HG02970 (cell line): ENCODE results near the gene RALGPS2.
"Not testable (repeated sequence)": the region's sequence is repeated elsewhere in the genome, so short reads cannot be mapped to it uniquely, and the experiment has no call there.

Experiments used
- ATAC-seq: cut with Tn5 transposase; IDR thresholded peaks from one replicate; pipeline ENCODE4 v1.9.1; 2021; ENCODE audit warnings: mild to moderate bottlenecking, moderate library complexity, moderate number of reproducible peaks; ENCODE audit not compliant: unreplicated experiment, low FRiP score

The RALGPS2 gene

DNA sequence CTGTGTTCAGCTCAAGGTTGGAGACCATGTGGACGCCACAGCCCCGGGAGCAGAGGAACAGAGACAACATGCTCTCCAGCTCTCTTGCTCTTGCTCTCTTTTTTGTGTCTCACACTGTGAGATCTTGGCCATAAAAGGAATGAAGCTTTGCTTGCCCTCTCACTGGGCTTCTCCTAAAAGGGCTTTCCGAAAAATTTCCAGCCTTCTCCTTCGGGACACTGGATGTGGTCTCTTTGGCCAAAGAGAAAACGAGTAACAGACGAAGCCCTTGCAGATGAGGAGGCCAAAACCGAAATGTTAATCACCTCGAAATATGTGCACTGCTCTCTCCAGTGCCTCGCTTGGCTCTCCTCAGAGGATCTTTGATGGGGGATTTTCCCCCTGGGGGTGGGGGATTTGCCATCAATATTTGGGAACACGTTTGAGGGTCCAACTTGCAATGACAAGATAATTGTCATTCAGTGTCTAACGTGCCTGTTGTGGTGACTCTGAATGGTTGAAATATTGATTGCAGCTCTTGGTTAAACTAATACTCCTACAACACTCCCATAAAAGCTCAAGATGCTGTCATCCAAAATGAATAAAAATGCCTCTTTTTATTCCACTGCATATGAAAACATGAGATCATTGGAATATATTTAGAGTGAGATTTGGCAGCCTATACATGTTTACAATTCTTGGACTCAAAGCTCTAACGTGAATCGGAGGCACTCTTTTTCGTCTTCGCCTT lies 214.5 kb downstream of the RALGPS2 start:
- no peak for ATAC-seq

DNA sequence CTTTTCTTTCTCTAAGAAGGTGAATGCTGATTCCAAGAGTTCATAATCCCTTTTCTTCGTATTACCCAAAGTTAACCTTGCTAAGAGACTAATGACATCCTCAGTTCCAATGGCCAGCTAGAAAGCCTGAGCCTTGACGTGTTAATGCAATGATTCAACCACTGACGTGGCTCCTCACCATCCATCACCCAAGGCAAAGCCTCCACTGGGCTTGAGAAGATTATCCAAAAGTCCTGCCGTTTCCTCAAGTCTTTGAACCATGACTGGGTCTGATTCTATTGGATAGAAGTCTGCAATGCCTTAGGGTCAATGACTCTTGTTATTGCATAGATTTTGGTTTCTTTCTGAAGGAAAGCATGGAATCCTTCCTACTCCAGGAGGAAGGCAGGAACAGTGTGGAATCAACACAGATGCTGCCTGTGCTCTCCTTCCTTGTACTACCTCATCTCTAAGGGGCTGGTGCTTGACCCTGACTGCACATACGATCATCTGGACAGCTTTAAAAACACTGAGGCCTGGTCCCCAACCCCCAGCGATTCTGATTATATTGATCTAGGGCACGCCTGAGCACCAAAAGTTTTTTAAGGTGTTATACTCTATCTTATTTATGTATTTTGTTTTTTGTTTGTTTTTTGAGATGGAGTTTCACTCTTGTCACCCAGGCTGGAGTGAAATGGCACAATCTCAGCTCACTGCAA lies 215.2 kb downstream of the RALGPS2 start:
- ATAC-seq: no peak

DNA sequence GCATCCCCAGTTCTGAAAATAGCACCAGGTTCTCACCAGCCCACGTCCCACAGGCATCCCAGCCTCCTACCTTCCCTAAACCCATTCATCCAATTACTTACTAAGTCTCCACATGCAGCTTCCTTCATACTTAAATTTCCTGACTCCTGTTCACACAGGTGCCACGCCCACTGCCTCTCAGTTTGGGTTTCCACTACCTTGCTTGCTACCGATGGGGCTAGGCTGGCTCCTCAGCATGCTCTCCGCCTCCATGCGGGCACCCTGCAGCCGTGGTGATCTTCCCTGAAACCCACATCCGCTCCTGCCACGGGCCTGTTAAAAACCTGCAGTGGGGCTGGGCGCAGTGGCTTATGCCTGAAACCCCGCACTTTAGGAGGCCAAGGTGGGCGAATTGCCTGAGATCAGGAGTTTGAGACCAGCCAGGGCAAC lies 216.2 kb downstream of the RALGPS2 start:
- ATAC-seq: no peak

DNA sequence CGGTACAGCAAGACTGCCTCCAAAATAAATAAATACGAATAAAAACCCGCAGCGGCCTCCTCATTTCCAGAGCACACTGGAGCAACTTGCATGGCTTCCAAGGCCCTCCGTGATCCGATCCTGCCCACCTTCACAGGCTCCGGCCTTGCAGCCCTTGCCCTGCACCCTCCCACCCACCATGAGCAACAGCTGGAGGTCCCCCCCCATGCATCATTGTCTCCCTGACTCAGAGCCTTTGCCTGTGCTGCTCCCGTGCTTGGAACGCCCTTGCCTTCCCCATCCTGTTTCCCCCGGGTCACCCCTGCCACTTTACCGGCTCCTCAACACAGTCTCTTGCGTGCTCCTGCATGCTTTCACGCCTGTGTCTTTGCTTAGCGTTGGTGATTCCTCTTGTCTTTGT lies 216.8 kb downstream of the RALGPS2 start:
- no peak for ATAC-seq

- ATAC-seq: no peak
Observed at GRCh38 chr1:178942285-178943198, 217.5 kb downstream of the RALGPS2 start.

- no peak for ATAC-seq
Observed at GRCh38 chr1:178944729-178945128, 219.7 kb downstream of the RALGPS2 start.

DNA sequence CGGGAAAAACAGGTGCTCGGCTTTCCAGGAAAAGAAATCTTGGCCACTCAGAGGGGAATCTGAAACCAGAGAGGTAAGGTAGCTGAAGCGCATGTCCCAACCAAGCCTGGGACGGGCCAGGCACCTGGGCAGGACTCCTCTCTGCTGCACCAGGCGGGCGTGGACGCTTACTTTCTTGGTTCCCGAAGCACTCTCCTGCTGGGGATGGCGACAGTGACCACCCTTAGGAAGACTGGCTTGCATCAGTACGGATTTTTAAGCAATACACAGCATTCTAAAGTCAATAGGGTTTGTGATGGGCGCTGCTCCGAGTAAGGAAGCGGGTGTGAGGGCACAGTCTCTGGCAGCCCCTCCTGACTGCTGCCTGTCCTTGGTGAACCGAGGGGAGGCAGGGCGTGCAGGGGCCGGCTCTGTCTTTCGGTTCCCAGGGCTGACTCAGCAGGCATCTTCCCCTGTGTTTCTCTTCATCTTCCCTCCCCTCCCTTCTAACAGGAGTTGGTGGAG lies 220.8 kb downstream of the RALGPS2 start:
- ATAC-seq: no peak

DNA sequence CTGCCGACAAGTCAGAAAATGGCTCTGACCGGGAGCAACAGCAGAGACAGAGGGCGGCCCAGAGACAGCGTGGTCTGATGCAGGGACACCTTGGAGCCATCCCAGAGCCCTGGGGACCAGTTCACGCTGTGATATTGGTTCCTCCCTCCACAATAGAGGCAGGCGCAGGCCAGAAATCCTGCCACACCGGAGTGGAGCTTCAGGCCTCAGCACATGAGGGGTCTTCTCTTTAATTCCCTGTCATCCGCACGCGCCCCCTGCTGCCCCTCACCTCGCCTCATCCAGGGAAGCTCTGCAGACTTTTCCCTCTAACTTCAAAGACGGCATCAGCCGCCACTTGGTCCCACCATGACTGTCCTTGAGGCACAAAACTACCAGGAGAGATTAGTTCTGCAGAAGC lies 221.4 kb downstream of the RALGPS2 start:
- ATAC-seq: no peak

- no peak for ATAC-seq
Observed at GRCh38 chr1:178946855-178947676, 222.0 kb downstream of the RALGPS2 start.

GRCh38 chr1:178947677-178947981 lies 222.6 kb downstream of the RALGPS2 start:
- ATAC-seq: no peak

- ATAC-seq: no peak
Observed at GRCh38 chr1:178948676-178949075, 223.6 kb downstream of the RALGPS2 start.

GRCh38 chr1:178949866-178950265 lies 224.8 kb downstream of the RALGPS2 start:
- ATAC-seq: not testable (repeated sequence)

GRCh38 chr1:178951600-178951999 lies 226.6 kb downstream of the RALGPS2 start:
- no peak for ATAC-seq

GRCh38 chr1:178953034-178953433 lies 228.0 kb downstream of the RALGPS2 start:
- no peak for ATAC-seq

DNA sequence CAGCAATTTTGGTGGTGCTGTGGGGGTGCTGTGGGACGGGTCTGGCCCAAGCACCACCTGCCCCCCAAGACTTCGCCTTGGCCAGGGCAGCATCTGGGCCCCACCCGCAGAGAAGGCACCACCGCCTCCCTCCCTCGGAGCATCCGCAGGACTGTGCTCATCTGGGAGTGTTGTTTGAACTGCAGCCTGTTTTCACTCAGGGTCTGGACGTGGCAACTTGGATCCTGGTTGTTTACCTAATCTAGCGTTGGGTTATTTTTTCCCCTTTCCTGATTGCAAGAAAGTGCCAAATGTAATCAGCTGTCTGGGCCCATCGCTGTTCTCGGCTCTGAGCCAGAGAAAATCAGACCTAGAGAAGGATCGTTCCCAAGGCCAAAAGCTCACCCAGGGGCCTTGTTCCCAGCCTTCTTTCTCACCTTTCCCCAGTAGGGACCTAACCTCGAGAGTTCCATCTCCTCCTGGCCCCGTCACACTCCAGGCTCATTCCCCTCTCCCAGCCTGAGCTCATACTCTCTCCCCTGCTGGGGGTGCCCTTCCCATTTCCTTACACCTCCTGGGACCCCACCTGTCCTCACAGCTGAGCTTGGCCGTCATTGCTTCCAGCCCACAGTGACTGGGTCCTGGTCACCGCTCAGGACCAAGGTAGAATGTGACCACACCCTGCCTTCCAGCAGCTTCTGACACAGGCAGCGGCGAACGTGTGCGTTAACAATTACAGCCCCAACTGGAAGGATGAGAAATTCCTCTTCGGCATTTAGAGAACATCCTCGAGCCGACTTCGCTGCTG lies 228.7 kb downstream of the RALGPS2 start:
- ATAC-seq: no peak

- ATAC-seq: no peak
Observed at GRCh38 chr1:178954325-178954690, 229.3 kb downstream of the RALGPS2 start.

- no peak for ATAC-seq
Observed at GRCh38 chr1:178954937-178955336, 229.9 kb downstream of the RALGPS2 start.

GRCh38 chr1:178955391-178955954 lies 230.4 kb downstream of the RALGPS2 start:
- ATAC-seq: no peak

DNA sequence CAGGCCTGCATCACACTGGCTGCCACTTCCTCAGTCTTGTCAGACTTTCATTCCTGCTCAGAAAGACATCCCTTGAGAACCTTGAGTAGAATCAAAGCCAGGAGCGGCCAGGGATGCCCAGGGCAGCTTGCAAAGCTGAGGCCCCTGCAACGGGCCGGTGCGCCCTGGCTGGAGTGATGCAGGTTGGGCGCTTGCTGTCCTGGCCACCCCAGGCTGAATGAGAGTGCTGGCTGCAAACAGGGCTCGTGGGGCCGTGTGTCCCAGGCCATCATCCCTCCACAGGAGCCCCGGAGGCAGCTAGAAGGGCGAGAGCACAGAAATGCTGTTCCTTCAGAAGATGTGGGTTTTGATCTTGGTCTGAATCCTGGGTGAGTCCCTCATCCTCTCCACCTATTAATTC lies 233.4 kb downstream of the RALGPS2 start:
- no peak for ATAC-seq
